Hematopoietic multipotent progenitor cell treated with erythropoietin and hydrocortisone succinate and interleukin-3 and kit ligand, for 17 days (in vitro differentiated cells): ENCODE measurements around the gene CYP4A22.
"Not testable (repeated sequence)": the region's sequence is repeated elsewhere in the genome, so short reads cannot be mapped to it uniquely, and the experiment has no call there.

Experiments used
- DNase-seq: peaks from one replicate; pipeline ENCODE4 v3.0.0-alpha.2; 2015; ENCODE audit warnings: low spot score

The CYP4A22 gene

DNA sequence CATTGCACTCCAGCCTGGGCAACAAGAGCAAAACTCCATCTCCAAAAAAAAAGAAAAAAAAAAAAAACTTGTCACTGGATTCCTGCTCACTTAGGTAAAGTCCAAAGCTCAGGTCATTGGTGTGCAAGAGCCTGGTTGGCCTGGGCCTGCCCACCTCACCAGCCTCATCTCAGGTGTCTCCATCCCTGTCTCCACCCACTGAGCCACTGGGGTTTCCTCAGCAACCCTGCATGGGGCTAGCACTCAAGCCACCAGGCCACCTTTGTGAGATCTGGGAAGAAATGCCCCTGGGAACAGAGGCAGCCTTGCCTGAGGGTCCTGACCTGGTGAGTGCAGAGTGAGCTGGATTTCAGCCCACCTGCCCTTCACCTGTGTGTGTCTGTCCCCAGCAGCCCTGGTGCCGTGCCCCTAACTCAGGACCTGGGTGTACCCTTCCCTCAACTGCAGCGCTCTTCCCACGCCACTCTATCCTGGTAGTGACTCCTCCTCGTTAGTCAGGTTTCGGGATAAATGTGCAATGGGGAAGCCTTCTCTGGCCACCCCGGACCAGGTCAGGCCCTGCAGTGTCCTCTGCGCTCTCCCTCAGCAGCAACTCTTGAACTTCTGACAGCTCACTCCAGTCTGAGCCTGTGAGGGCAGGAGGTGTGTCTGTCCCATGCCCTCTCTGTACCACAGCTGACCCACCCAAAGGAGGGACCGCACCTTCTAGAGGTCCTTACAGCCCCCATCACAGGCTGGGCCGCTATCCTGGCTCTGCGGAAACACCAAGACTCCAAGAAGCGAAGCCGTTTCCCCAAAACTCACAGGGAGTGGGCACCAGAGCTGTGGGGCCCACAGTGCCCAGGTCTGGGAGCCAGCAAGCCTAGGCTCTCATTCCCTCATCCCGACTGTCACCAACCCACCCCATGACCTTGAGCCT lies 49.3 kb downstream of the CYP4A22 start:
- DNase-seq: peak; percentile 31

DNA sequence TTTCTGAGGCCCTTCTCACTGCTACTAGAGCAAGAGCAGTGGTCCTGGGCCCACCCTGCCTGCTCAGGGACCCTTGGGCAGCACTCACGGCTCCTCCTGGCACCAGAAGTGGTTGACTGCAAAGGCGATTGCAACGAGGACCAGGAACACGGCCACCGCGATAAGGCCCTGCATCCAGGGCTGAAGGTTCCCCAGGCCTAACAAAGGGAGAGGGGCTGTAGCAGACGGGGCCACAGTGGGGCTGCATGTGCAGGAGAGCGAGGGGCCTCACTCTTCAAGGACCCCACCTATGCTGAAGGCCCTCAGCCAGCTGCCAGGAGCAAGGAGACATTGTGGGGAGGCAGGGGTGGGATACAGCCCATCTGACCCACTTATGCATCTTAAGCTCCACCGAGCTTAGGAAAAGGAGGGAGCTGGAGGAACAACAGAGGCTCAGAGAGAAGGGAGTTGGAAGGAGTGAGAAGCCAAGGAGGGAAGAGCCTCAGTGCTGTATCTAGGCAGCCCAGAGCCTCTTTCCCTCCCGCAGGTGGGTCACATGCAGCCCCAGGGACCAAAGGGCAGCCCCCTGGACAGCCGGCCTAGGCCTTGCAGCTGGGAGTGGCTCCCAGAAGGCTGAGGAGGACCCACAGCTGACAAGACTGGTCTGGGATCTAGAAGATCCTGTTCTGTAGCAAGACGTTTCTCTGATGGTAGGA lies 50.1 kb downstream of the CYP4A22 start:
- no peak for DNase-seq

DNA sequence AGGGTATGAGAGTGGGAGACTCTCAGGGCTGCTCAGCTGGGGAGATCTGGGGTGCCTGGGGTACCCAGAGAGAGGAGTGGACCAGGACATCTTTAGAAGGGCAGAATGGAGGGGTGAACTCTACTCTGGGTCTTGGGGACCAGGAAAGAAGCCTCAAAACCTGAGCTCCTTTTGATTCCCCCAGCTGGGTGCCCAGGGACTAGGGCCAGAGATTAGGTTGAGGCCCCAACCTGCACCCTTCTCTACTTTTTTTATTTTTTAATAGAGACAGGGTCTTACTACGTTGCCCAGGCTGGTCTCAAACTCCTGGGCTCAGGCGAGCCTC lies 50.6 kb downstream of the CYP4A22 start:
- no peak for DNase-seq

DNA sequence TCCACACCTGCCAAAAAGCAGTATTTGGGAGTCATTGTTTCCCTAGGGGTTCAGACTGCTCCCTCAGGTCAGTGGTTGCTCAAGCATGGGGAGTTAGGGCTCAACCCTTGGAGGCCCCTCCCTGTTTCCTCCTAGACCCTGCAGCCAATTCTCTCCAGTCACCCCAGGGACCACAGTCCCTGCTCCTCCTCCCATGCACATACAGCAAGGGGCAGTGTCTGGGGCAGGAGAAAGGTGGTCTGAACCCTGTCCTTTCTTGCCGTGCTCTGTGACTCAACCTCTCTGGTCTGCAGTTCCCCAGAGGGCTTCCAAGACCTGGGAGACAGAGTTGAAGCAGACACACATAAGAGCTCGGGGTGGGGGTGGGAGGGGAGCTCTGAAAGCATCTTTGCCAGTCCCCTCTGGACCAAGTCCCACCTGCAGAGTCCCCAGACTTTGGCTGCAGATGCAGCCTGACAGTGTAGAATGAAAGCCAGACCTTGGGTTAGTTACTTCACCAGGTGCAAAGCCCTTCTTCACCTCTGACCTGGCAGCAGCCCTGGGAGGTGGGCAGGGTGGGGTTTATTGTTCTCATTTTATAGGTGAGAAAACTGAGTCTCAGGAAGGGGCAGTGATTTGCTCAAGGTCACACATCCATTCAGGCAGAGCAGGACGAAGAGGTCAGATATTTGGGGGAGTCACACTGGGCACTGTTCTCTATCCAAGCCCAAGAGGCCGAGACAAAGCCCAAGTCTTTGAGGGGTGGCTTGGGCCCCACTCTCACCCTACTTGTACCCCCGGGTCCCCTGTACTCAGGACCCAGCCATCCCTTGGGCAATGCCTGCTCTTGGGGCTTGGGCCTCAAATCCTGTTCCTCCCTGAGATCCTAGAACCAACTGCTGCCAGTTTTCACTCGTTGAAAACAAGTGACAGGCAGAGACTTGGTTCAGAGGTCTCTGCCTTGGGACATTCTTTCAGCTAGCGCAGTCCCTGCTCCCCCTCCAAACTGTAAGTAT lies 51.8 kb downstream of the CYP4A22 start:
- peak; percentile 59 for DNase-seq

DNA sequence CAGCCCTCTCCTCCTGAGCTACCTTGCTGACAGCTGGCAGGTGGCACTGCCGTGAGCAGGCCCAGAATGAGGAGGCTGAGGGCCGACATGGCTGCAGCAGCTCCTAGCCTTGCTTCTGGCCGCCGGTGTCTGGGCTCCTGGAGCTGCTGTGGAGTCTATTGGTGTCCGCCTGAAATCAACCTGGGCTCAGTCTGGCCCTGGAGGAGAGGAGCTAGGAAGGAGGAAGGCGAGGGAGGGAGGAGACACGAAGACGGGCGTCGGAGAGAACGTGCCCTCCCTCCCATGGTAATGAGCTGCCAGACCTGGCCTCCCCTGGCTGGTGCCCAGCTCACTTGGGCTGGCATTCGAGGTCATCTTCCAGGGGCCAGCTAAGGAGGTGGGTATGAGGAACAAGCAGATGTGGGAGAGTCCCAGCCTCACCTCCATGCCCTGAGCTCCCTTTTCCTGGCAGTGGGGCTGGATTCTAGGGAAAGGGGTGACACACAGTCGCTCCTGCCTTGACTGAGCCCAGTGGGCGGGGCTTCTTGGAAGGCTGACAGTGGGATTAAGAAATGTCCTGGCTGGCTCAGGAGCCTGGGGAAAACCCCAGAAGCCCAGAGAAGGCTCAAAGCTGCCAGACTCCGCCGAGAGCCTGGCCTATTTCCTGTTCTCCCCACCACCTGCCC lies 52.7 kb downstream of the CYP4A22 start, which contains the start of gene PDZK1IP1:
TSS of gene PDZK1IP1 (minus strand) at position 193 of the 665 bp plus-strand sequence. CDS start at position 89, 104 bp downstream.
- DNase-seq: peak; percentile 90

DNA sequence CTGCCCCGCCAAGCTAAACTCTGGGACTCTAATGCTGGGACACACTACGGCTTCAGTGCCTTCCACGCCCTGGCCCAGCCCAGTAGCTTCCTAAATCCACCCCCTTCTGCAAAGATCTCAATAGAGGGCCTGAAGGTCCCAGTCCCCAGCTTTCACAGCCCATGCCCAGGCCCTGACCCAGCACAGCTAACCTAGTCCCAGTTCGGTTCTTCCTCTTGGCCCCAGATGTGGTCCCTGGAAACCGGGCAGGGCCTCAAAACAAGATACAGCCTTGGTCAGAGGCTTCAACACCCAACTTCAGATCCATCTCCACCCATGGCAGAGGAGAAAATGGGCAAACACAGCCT lies 53.2 kb downstream of the CYP4A22 start:
- no peak for DNase-seq

DNA sequence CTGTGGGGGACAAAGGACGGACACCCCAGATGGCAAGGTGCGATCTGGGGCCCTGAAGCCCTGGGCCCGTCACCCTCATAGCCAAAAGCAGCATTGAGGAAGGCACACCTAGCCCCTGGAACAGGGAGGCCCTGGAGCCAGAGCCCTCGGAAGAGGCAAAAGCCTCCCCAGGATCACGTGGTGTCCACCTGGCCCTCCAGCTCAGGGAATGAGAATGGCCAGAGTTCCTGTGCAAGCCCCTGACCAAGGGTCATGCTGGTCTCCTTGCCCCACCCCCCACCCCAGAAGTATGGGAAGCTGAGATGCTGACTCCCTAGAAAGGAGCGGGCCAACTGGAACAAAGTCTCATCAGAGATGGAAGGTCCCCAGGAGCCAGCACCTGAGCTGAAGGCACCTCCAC lies 53.6 kb downstream of the CYP4A22 start:
- no peak for DNase-seq

DNA sequence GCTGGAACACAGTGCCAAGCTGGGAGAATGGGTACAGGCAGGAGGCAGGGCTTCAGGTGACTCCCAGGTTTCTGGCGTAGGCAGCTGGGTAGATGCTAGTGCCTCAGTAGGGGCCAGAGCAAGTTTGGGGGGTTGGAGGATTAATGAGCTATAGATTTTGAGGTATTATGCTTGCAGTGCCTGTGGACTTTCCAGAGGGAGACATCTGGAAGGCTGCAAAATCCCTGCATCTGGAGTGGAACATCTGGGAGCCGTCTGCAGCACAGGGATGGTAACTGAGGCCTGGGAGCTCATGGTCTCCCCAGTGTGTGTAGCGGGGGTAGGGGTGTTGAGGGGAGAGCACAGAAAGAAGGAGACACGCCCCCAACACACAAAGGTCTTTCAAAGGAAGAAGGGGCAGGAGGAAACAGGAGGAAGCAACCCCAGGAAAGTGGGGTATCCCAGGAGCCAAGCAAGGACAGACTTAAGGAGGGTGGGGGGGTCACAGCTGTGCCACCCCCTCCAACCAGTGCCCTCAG lies 54.8 kb downstream of the CYP4A22 start:
- no peak for DNase-seq

DNA sequence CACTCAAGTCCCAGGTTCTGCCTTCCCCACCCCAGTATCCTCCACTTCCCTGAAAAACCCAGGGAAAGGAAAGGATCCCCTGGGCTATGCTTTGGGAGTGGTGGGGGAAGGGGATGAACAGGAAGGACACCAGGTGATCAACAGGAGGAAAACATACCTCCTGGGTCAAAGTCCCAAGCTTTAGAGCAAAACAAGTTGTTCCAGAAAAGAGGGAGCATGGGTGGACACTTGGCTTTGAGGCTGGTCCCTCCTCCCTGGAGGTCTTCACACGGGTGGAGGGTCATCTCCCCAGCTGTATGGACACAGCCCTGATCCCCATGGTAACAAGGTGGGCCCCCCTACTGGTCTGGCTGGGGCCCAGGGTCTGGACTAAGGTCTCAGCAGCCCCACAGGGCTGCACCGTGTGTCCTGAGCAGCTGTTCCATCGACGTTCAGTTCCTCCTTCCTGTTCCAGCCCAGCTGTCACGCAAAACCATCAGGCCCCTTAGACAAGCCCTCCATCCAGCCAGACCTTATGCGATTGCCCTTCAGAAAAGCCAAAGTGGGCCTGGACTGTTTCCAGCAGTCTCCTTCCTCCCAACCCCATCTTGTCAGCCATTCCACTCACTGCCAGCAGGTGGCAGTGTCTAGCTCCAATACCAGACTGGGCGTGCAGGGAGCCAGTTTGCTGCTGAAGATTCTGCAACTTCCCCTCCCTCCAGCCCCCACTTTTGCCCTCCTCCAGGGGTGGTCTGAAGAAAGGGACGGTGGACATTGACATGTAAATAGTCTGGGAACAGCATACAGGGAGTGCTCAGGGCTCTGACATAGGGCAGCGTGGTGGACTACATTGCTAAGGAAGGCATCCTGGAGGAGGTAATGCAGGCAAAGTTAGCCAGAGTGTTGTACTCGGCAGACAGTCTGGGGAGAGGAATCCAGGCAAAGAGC lies 55.5 kb downstream of the CYP4A22 start:
- DNase-seq: peak; percentile 95

DNA sequence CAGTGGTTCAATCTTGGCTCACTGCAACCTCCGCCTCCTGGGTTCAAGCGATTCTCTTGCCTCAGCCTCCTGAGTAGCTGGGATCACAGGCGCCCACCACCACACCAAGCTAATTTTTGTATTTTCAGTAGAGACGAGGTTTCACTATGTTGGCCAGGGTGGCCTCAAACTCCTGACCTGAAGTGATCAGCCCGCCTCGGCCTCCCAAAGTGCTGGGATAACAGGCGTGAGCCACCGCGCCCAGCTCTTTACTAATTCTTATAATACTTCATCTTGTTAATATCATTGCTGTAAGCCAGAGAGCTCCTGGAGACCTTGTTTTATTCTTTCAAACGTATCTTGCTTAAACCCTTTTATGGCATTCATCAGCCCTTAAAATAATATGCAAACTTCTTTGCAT lies 56.3 kb downstream of the CYP4A22 start:
- not testable (repeated sequence) for DNase-seq

DNA sequence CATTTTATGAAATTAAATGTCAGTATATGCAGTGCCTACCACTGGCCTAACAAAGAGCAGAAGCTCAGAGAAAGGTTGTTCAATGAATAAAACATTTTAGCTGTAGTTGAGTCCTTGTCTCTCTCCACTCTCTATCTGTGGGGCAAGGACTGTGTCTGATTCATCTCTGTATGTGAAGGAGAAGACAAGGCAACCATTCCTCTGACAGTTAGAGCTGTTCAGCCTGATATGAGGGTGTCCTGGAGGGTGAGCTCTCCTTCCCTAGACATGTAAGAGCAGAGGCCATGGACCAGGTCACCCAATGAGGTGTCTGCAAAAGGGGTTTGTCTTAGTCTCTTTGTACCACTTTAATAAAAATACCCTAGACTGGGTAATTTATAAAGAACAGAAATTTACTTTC lies 57.1 kb downstream of the CYP4A22 start:
- peak; percentile 65 for DNase-seq

DNA sequence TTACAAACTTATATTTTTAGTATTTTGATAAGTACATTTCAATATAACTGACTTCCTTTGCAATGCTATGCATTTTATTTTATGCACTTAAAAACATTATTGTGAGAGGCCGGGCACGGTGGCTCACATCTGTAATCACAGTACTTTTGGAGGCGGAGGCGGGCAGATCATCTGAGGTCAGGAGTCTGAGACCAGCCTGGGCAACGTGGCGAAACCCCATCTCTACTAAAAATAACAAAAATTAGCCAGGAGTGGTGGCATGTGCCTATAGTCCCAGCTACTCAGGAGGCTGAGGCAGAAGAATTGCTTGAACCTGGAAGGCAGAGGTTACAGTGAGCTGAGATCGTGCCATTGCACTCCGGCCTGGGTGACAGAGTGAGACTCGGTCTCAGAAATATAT lies 58.7 kb downstream of the CYP4A22 start:
- DNase-seq: not testable (repeated sequence)

DNA sequence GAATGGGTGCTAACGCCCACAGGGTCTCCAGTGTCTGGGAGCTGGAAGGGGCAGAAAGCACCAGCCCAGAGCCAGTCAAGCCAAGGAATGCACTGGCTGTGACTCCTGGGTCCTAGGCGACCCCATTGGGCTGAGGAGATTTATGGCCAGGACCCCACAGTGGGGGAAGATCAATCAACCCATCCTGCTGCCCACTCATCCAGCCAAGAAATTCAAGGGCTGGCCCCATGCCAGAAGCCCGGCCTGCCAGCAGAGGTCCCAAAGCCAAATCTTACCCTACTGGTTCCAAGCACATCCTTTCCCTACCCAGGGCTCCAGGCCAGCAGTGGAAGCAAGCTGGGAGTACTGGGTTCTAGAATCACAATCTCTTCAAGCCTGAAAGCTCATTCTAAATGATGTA lies 59.4 kb downstream of the CYP4A22 start:
- peak; percentile 79 for DNase-seq

DNA sequence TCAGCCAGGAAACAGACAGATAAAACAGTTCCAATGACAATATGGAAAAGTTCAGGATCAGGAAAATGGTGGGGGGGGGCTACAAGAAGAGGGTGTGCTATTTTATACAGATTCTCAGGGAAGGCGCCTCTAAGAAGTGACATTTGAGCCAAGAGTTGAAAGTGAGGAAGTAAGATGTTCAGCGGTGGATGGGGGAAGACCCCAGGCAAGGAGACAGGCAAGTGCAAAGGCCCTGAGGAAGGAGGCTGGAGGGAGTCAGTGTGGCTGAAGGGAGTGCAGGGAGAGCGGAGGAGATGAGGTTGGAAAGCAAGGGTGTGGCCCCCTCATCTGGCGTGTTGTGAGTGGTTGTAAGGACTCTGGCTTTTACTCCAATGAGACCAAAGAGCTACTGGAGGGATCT lies 61.0 kb downstream of the CYP4A22 start:
- no peak for DNase-seq
